H1 (cell line): ENCODE results near the gene PACC1. TPM values are rescaled to one million over a fixed set of nuclear protein-coding genes. Genes with fewer than 3 reads are reported as not detected.

ENCODE experiments used
- CTCF ChIA-PET: fragments of 300-600 bp; sonication (Branson Sonifier 250); formaldehyde crosslinking; loops from one replicate; lab custom pipeline; 2021; ENCODE audit not compliant: partially characterized antibody; lab: Charles Lee
- POLR2A ChIA-PET: fragments of 300-600 bp; sonication (Branson Sonifier 250); formaldehyde crosslinking; loops from one replicate; lab custom pipeline; 2021; ENCODE audit warnings: inconsistent platforms; ENCODE audit not compliant: partially characterized antibody; lab: Charles Lee
- DNase-seq, 2 experiments: peaks; one replicate each; pipeline versions ENCODE4 v3.0.0 to v3.0.0-alpha.2; 2010 to 2022; ENCODE audit warnings: low spot score in 2 of 2, low read depth in 1 of 2, mixed read lengths in 1 of 2
- FAIRE-seq: peaks from 2 replicates; lab custom pipeline; 2011; peaks lifted over from hg19 to GRCh38; lab: Jason Lieb, UNC
- H2AFZ ChIP-seq: 2 replicates; pipeline ENCODE4 v1.8.1; 2012; ENCODE audit warnings: low read length, inconsistent platforms
- H2AK5ac ChIP-seq: 2 replicates; pipeline ENCODE4 v1.6.1; 2013; ENCODE audit warnings: low read depth, low read length
- H2BK120ac ChIP-seq: replicated peaks from 2 replicates; pipeline ENCODE3; 2013; ENCODE audit warnings: low read depth, low read length, inconsistent platforms
- H2BK12ac ChIP-seq: 2 replicates; pipeline ENCODE4 v1.6.1; 2013; ENCODE audit warnings: low read depth, low read length
- H2BK15ac ChIP-seq: 2 replicates; pipeline ENCODE4 v1.6.1; 2013; ENCODE audit warnings: low read length
- H2BK20ac ChIP-seq: 2 replicates; pipeline ENCODE4 v1.6.1; 2013; ENCODE audit warnings: low read length
- H2BK5ac ChIP-seq: 2 replicates; pipeline ENCODE4 v1.6.1; 2013; ENCODE audit warnings: low read depth, low read length
- H3K14ac ChIP-seq: 2 replicates; pipeline ENCODE4 v1.6.1; 2013; ENCODE audit warnings: inconsistent platforms; ENCODE audit not compliant: insufficient read length
- H3K18ac ChIP-seq: 2 replicates; pipeline ENCODE4 v1.6.1; 2013; ENCODE audit warnings: low read length; ENCODE audit errors: extremely low read depth
- H3K23ac ChIP-seq: 2 replicates; pipeline ENCODE4 v1.6.1; 2013; ENCODE audit warnings: inconsistent platforms; ENCODE audit not compliant: insufficient read length
- H3K23me2 ChIP-seq: 2 replicates; pipeline ENCODE4 v1.6.1; 2013; ENCODE audit warnings: low read depth, low read length
- H3K27ac ChIP-seq: 2 replicates; pipeline ENCODE4 v1.6.1; 2011; ENCODE audit warnings: low read depth, low read length, inconsistent platforms
- H3K27me3 ChIP-seq, 4 experiments: replicated peaks in 1 of 4; 1 replicate in 1 of 4; 2 replicates in 3 of 4; pipeline versions ENCODE4 v1.6.1 to v1.8.1; 2011 to 2013; ENCODE audit warnings: low read length in 3 of 4, mild to moderate bottlenecking in 3 of 4, inconsistent platforms in 2 of 4, mixed read lengths in 2 of 4, moderate library complexity in 1 of 4; ENCODE audit not compliant: control insufficient read depth in 3 of 4, insufficient read depth in 3 of 4; ENCODE audit errors: extremely low read depth in 1 of 4
- H3K36me3 ChIP-seq, 4 experiments: 2 replicates each; pipeline versions ENCODE4 v1.6.1 to v1.8.1; 2011 to 2013; ENCODE audit warnings: mild to moderate bottlenecking in 4 of 4, low read length in 3 of 4, moderate library complexity in 2 of 4, control low read depth in 1 of 4, inconsistent platforms in 1 of 4; ENCODE audit not compliant: insufficient read depth in 4 of 4, control insufficient read depth in 2 of 4
- H3K4ac ChIP-seq: replicated peaks from 2 replicates; pipeline ENCODE3; 2013; ENCODE audit warnings: low read length, low read depth, mixed read lengths, inconsistent platforms; ENCODE audit not compliant: insufficient read length
- H3K4me1 ChIP-seq, 4 experiments: replicated peaks in 1 of 4; 1 replicate in 1 of 4; 2 replicates in 3 of 4; pipeline versions ENCODE4 v1.6.1 to v1.8.1; 2011 to 2013; ENCODE audit warnings: low read length in 3 of 4, inconsistent platforms in 2 of 4, mixed read lengths in 1 of 4; ENCODE audit not compliant: insufficient read depth in 4 of 4, control insufficient read depth in 3 of 4
- H3K4me2 ChIP-seq, 2 experiments: 2 replicates each; pipeline versions ENCODE4 v1.6.1 to v1.8.1; 2011 to 2013; ENCODE audit warnings: low read depth in 2 of 2, low read length in 2 of 2, control low read depth in 1 of 2, inconsistent platforms in 1 of 2, mild to moderate bottlenecking in 1 of 2; ENCODE audit not compliant: insufficient read depth in 1 of 2
- H3K4me3 ChIP-seq, 4 experiments: fragments of 200-600, 300-600 bp in 1 of 4; sonication (generic), shearing (Covaris generic), sonication (Bioruptor Twin) in 1 of 4; 2 replicates each; pipeline versions ENCODE4 v1.5.1 to v1.8.1; 2011 to 2016; ENCODE audit warnings: low read length in 4 of 4, low read depth in 3 of 4, control low read depth in 2 of 4, inconsistent platforms in 2 of 4, mild to moderate bottlenecking in 2 of 4, mixed read lengths in 1 of 4, moderate library complexity in 1 of 4; ENCODE audit not compliant: insufficient read depth in 2 of 4; ENCODE audit errors: extremely low read depth in 1 of 4
- H3K56ac ChIP-seq: replicated peaks from 2 replicates; pipeline ENCODE3; 2013; ENCODE audit warnings: low read depth, mild to moderate bottlenecking, mixed read lengths, low read length, inconsistent platforms; ENCODE audit not compliant: insufficient read length
- H3K79me1 ChIP-seq: 2 replicates; pipeline ENCODE4 v1.6.1; 2013; ENCODE audit warnings: low read depth, low read length, control low read depth
- H3K79me2 ChIP-seq, 2 experiments: 2 replicates each; pipeline versions ENCODE4 v1.6.1 to v1.8.1; 2012 to 2013; ENCODE audit warnings: low read length in 2 of 2, mild to moderate bottlenecking in 2 of 2, inconsistent platforms in 1 of 2; ENCODE audit not compliant: insufficient read depth in 2 of 2, control insufficient read depth in 1 of 2
- H3K9ac ChIP-seq, 4 experiments: replicated peaks in 1 of 4; 1 replicate in 1 of 4; 2 replicates in 3 of 4; pipeline versions ENCODE4 v1.6.1 to v1.8.1; 2011 to 2013; ENCODE audit warnings: low read depth in 3 of 4, low read length in 3 of 4, control low read depth in 2 of 4, mild to moderate bottlenecking in 2 of 4, moderate library complexity in 2 of 4, inconsistent platforms in 1 of 4; ENCODE audit errors: extremely low read depth in 1 of 4
- H3K9me3 ChIP-seq, 2 experiments: 2 replicates each; pipeline versions ENCODE4 v1.6.1 to v1.8.1; 2012 to 2013; ENCODE audit warnings: mild to moderate bottlenecking in 2 of 2, moderate library complexity in 2 of 2, control low read depth in 1 of 2, inconsistent platforms in 1 of 2, low read depth in 1 of 2, low read length in 1 of 2, mixed read lengths in 1 of 2; ENCODE audit not compliant: insufficient read depth in 2 of 2
- H4K20me1 ChIP-seq, 2 experiments: replicated peaks in 1 of 2; 2 replicates each; pipeline versions ENCODE3 to v1.8.1; 2011 to 2013; ENCODE audit warnings: inconsistent platforms in 2 of 2, low read length in 2 of 2, mild to moderate bottlenecking in 1 of 2; ENCODE audit not compliant: insufficient read depth in 2 of 2, control insufficient read depth in 1 of 2
- H4K5ac ChIP-seq: 2 replicates; pipeline ENCODE4 v1.6.1; 2013; ENCODE audit warnings: low read length, low read depth, mixed read lengths, inconsistent platforms; ENCODE audit not compliant: insufficient read length
- H4K8ac ChIP-seq: 2 replicates; pipeline ENCODE4 v1.8.0; 2013; ENCODE audit warnings: mild to moderate bottlenecking, moderate library complexity, low read length, inconsistent platforms; ENCODE audit not compliant: insufficient read depth; ENCODE audit errors: extremely low read depth
- H4K91ac ChIP-seq: replicated peaks from 2 replicates; pipeline ENCODE3; 2013; ENCODE audit warnings: low read length, mixed read lengths, inconsistent platforms; ENCODE audit not compliant: insufficient read length
- BRCA1 ChIP-seq: IDR thresholded peaks from 2 replicates; pipeline ENCODE4 v1.6.1; 2012; ENCODE audit warnings: low read depth, low read length, improper control_type of control experiment
- CTBP2 ChIP-seq: IDR thresholded peaks from 2 replicates; pipeline ENCODE4 v1.7.0; 2011; ENCODE audit warnings: borderline replicate concordance, mild to moderate bottlenecking, moderate library complexity, mixed read lengths, low read length; ENCODE audit not compliant: insufficient read depth, insufficient read length
- EP300 ChIP-seq, 2 experiments: IDR thresholded peaks; 1 replicate in 1 of 2; 2 replicates in 1 of 2; pipeline ENCODE4 v1.6.1; 2011 to 2012; ENCODE audit warnings: low read depth in 2 of 2, low read length in 2 of 2, mild to moderate bottlenecking in 2 of 2, borderline replicate concordance in 1 of 2, inconsistent platforms in 1 of 2, moderate library complexity in 1 of 2
- EZH2 ChIP-seq: fragments of 200-600 bp; sonication (generic); IDR thresholded peaks from 2 replicates; pipeline ENCODE4 v1.7.1; 2012; ENCODE audit warnings: low read depth, mild to moderate bottlenecking, moderate library complexity, low read length, inconsistent platforms; ENCODE audit not compliant: severe bottlenecking
- FOSL1 ChIP-seq: IDR thresholded peaks from 2 replicates; pipeline ENCODE4 v1.6.1; 2011; ENCODE audit warnings: mild to moderate bottlenecking, low read depth, low read length, moderate library complexity; ENCODE audit not compliant: insufficient read depth
- KDM1A ChIP-seq: fragments of 200-600, 300-600 bp; sonication (generic); IDR thresholded peaks from 2 replicates; pipeline ENCODE4 v1.7.1; 2016; ENCODE audit warnings: mild to moderate bottlenecking, low read length, borderline replicate concordance
- KDM5A ChIP-seq: fragments of 200-600 bp; IDR thresholded peaks from 2 replicates; pipeline ENCODE4 v1.7.1; 2012; ENCODE audit warnings: mild to moderate bottlenecking, low read length, inconsistent platforms, mixed read lengths
- NANOG ChIP-seq: IDR thresholded peaks from 2 replicates; pipeline ENCODE4 v1.6.1; 2011; ENCODE audit warnings: low read length, low read depth, mild to moderate bottlenecking, inconsistent platforms; ENCODE audit not compliant: insufficient read depth, poor library complexity, severe bottlenecking
- RAD21 ChIP-seq, 2 experiments: IDR thresholded peaks in 1 of 2; conservative IDR thresholded peaks in 1 of 2; 2 replicates each; pipeline ENCODE4 v1.6.1; 2011; ENCODE audit warnings: low read depth in 2 of 2, low read length in 2 of 2, improper control_type of control experiment in 1 of 2, inconsistent platforms in 1 of 2, mild to moderate bottlenecking in 1 of 2, moderate library complexity in 1 of 2
- RFX5 ChIP-seq: IDR thresholded peaks from 2 replicates; pipeline ENCODE4 v1.6.1; 2011; ENCODE audit warnings: low read depth, low read length, improper control_type of control experiment, borderline replicate concordance
- SUZ12 ChIP-seq: fragments of 200-600 bp; sonication (generic); IDR thresholded peaks from 2 replicates; pipeline ENCODE4 v1.6.1; 2012; ENCODE audit warnings: mild to moderate bottlenecking, inconsistent platforms, low read length, moderate library complexity, mixed read lengths
- WGBS, 2 experiments: shearing (Covaris generic) in 1 of 2; methylation state at CpG; one replicate each; pipeline versions ENCODE4 v1.1.6 to v1.1.7; 2013 to 2015; ENCODE audit warnings: low lambda C conversion rate in 2 of 2, mixed read lengths in 2 of 2, inconsistent platforms in 1 of 2, low coverage in 1 of 2, missing lambda C conversion rate in 1 of 2; ENCODE audit not compliant: insufficient replicate concordance in 2 of 2, insufficient coverage in 1 of 2, insufficient read length in 1 of 2; ENCODE audit errors: extremely low coverage in 1 of 2, missing lambda C conversion rate in 1 of 2; 5-methylcytosine and 5-hydroxymethylcytosine counted together
- polyA plus RNA-seq, 7 experiments: library from polyadenylated mRNA; depleted of rRNA in 3 of 7; stranded (reverse) in 5 of 7; unstranded in 2 of 7; fragments of >200 nt in 5 of 7; fragments of 200-250 nt in 2 of 7; gene quantifications; 1 replicate in 5 of 7; 2 replicates in 1 of 7; 4 replicates in 1 of 7; pipeline versions ENCODE4 v1.2.1 to v1.2.3, GENCODE V29; 2011 to 2013; ENCODE audit warnings: missing spikeins in 2 of 7, mixed read lengths in 2 of 7
- total RNA-seq: library from RNA; stranded (reverse); fragmentation: NEBNext Ultra II Directional; extraction: Animal tissue kit (Norgen Biotek cat#: 25700); gene quantifications from 2 replicates; pipeline ENCODE4 v1.2.1, GENCODE V29; 2021

PACC1 gene
- total and polyA plus RNA-seq, 2 of the 8 experiments (the other 6 are each of a cell fraction or from before 2014, with no cell fraction given), result 18.8 to 23.5 TPM

DNA sequence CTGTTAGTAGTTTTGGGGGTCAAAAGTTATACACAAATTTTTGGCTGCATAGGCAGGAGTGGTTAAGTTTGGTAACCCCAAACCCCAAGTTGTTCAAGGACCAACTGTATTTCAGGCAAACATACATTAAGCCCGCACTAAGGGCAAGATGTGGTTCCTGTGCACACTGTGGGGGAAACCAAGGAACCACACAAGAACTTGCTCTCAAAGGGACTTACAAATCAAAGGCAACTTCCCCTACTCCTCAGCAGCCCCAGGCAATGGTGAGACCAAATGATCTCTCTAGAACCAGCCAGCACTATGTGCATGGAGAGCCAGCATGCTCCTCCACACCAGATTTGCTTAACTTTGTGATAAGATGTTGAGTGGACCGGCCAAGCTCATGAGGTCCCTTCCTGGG, 35.3 kb downstream of the PACC1 start:
- H3K18ac ChIP-seq, result no peak overlapping the region
- no peaks in the 10 kb centered on the region for H3K9me3 ChIP-seq
- no peak overlapping the region for H3K56ac ChIP-seq
- H3K4me1 ChIP-seq, result no peaks in the 10 kb centered on the region; a peak in 1 of 7 replicates
- peaks cover 0 to 6% of the 10 kb centered on the region in 2 experiments for H4K20me1 ChIP-seq
- ChIA-PET POLR2A (no interaction called here), CTCF (interaction anchor here (1.0 to 5.5 kb wide), 2 partner anchors 11 to 76 kb away, joined by 3 to 54 read pairs; no protein-coding TSS in a partner anchor)
- no peak overlapping the region for H2BK20ac ChIP-seq
- H2AFZ ChIP-seq, result no peak overlapping the region
- no peak overlapping the region for H2BK15ac ChIP-seq
- no peaks in the 10 kb centered on the region for H3K79me2 ChIP-seq
- FAIRE-seq, result no peak
- H2BK5ac ChIP-seq, result no peak overlapping the region
- no peak overlapping the region for H3K4me3 ChIP-seq
- no peak overlapping the region for H4K5ac ChIP-seq
- H4K8ac ChIP-seq, result no peak overlapping the region
- peaks cover 8 to 42% (median 19%) of the 10 kb centered on the region in 4 experiments; a peak in 7 of 8 replicates for H3K36me3 ChIP-seq
- no peak overlapping the region for H2BK120ac ChIP-seq
- no peak overlapping the region for H3K4me2 ChIP-seq
- 89% methylated on average over 2 of the region's 2 CpGs; no CpG with 5 or more reads in 1 of the 2 experiments for WGBS, 2 experiments
- H3K14ac ChIP-seq, result no peak overlapping the region
- H2AK5ac ChIP-seq, result no peak overlapping the region
- H2BK12ac ChIP-seq, result no peak overlapping the region
- no peak for TF ChIP-seq KDM1A
- no peak for TF ChIP-seq NANOG
- no peak for TF ChIP-seq EP300 (IDR thresholded peaks at IDR 0.05; ENCODE audit: borderline replicate concordance in 1 of 2, low read depth in 2 of 2, low read length in 2 of 2)
- TF ChIP-seq EZH2, result no peak
- TF ChIP-seq BRCA1, result no peak
- TF ChIP-seq CTBP2, result no peak
- no peak for TF ChIP-seq RFX5
- TF ChIP-seq RAD21 (IDR thresholded peaks at IDR 0.05 in 1 of 2, conservative IDR thresholded peaks at IDR 0.05 in 1 of 2; ENCODE audit: low read depth in 2 of 2, low read length in 2 of 2), result no peak
- TF ChIP-seq FOSL1, result no peak
- TF ChIP-seq KDM5A, result no peak
- no peak for TF ChIP-seq SUZ12
- TF ChIP-seq, all 59 proteins: peak for 0
- Histone ChIP-seq H3K23ac (no peak overlapping the region), H3K79me1 (no peaks in the 10 kb centered on the region), H3K27me3 (no peaks in the 10 kb centered on the region), H3K4ac (no peak overlapping the region), H3K23me2 (peaks cover 3% of the 10 kb centered on the region; the same call in 1 of the 2 replicates), H3K9ac (no peak overlapping the region), H4K91ac (no peak overlapping the region), H3K27ac (no peak overlapping the region)
- DNase-seq, result no peak
